Jurkat, Clone E6-1 (cell line): ENCODE measurements around the gene PIM3.
"Not testable (repeated sequence)": the region's sequence is repeated elsewhere in the genome, so short reads cannot be mapped to it uniquely, and the experiment has no call there.

Experiments used
- DNase-seq: peaks from one replicate; pipeline ENCODE4 v3.0.0-alpha.2; 2011; ENCODE audit warnings: low read depth, low spot score
- H3K4me3 ChIP-seq: 2 replicates; pipeline ENCODE4 v1.5.1; 2011; ENCODE audit warnings: mild to moderate bottlenecking, low read length, control low read depth, moderate library complexity

The PIM3 gene

DNA sequence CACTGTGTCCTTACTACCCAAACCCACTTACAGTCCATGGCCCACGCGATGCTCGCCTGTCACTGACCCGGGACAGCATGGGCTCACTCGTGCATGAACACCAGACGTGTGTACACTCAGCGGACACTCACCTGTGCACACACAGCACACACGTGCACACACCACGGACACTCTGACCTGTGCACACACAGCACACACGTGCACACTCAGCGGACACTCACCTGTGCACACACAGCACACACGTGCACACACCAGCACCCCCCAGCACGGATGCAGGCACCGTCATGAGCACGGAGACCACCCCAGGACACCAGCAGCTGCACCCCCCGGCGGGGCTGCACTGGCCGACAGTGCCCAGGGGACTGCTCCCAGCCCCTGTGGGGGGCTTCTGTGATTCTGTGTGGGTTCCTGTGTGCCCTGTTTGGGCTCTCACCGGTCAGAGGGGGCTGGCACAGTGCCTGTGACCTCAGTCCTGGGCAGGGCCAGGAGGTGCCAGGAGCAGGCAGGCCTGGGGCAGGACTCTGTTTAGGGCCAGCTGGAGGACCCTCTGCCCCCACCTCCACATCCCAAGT lies 21.9 kb upstream of the PIM3 start:
- DNase-seq = no peak
- H3K4me3 ChIP-seq = no peak overlapping the region

DNA sequence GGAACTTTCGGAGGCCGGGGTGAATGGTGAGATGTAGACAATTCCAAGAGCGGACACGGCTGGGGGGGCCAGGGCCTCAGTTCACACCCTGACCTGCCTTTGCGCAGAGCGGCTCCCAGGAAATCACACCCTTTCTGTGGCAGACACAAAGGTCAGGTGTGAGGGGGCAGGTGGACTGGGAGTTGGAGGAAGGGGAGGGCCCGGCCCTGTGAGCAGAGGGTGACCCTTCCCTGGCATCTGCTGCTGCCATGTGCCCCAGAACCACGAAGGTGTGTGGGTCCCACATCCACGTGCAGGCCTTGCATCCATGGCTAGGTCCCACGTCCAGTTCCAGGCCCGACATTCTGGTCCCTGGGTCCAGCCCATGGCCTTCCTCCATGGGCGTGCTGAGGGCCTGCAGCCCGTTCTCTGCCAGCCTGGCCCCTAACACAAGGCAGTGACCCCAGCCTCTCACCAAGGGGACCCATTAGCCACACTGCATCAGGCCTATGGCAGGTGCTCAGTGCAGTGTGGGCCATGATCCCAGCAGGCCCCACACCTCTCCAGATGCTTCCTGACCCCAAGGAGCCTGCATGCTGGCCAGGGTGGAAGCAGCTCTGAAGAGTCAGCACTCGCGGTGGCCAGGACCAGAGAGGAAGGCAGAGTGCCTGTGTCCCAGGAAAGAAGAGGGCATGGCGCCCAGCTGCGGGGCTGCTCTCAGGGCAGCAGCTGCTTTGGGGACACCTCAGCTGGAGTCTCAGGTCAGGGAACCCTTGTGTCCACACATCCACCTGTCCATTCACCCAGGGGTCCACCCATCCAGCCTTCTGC lies 18.9 kb upstream of the PIM3 start:
- no peak overlapping the region for H3K4me3 ChIP-seq
- no peak for DNase-seq

DNA sequence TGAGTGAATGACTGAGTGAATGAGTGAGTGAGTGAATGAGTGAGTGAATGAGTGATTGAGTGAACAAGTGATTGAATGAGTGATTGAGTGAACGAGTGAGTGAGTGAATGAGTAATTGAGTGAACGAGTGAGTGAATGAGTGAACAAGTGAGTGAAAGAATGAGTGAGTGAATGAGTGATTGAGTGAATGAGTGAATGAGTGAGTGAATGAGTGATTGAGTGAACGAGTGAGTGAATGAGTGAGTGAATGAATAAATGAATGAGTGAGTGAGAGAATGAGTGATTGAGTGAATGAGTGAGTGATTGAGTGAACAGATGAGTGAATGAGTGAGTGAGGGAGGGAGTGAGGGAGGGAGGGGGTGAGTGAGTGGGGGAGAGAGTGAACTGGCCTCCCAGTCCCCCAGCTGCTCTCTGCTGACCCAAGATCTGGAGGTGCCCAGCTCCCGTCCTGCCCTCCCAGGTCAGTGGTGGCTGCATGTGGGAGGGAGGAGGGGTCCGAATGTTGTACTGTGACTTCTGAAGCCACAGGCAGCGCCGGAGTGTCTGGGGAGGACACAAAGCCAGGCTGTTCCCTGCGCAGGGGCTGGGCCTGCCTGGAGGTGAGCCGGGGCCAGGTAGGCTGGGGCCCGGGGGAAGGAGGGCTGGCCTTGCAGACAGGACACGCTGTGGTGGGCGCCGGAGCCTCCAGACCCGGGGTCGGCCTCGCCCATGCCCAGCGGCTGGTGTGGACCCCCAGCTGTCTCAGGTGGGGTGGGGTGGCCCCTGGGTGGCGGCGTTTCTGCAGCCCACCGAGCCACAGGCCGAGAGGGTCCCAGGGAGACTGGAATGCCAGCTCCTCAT lies 17.8 kb upstream of the PIM3 start:
- no peak for DNase-seq
- H3K4me3 ChIP-seq = no peak overlapping the region

DNA sequence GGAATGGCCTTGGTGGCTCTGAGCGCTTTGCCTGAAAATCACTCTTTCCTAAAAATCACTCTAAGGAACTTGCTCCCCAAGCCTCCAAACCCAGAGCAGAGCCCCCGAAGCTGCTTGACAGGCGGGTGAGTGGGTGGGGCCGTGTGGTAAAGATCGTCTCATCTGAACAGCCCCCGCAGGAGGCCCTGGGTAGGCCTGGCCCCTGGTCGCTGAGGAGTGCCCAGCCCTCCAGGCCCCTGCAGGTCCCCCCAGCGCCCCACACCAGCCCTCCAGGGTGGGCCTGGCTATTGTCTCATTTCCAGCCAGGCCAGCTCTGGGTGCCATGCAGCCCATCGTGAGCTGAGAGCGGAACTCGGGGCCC lies 17.2 kb upstream of the PIM3 start:
- DNase-seq = no peak
- no peak overlapping the region for H3K4me3 ChIP-seq

DNA sequence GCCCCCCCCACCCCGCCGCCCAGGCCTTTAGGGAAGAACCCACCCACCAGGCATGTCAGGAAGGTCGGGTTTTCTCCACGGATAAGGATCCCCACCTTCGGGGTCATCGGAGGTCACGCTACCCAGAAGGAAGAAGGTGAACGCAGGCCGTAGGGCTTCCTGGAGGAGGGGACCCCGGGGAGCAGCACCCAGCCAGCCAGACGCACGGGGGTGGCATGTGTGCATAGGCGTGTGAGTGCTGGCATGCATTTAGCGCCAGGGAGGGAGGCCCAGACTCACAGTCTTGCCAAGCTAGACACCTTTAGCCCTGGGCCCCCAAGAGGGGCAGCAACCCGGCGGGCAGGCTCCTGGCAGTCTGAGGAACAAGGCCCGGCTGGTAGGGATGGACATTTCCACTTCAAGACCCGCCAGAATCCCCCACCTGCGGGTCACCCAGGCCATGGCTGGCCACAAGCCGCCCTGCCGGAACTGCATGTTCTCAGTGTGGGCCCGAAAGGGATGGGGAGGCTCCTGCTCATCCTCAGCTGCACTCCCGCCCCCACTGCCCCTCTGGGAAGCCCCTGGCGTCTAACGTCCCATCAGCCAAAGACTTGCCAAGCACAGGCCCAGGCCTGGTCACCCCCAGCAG lies 16.7 kb upstream of the PIM3 start:
- no peak overlapping the region for H3K4me3 ChIP-seq
- DNase-seq = no peak

DNA sequence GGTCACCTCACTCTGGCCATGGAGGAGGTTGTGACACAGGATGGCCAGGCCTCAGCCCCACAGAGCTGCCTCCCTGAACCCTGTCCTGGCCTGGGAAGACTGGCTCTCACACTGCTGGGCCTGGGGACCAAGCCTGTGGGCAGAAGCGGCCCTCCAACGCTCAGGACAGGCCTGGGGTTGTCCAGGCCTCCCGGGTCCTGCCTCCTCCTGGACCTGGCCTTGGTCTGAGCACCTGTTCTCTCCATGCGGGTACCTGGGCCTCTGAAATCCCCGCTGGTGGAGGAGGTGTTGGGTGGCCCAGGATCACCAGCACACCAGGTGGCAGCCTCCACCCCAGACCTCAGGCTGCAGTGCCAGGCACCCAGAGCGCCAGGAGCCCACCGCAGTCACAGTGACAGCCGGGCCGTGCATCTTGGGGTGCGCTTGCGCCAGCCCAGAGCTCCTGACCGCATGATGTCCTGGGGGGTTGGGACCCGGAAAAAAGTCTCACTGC lies 16.1 kb upstream of the PIM3 start:
- DNase-seq = no peak
- no peak overlapping the region for H3K4me3 ChIP-seq

DNA sequence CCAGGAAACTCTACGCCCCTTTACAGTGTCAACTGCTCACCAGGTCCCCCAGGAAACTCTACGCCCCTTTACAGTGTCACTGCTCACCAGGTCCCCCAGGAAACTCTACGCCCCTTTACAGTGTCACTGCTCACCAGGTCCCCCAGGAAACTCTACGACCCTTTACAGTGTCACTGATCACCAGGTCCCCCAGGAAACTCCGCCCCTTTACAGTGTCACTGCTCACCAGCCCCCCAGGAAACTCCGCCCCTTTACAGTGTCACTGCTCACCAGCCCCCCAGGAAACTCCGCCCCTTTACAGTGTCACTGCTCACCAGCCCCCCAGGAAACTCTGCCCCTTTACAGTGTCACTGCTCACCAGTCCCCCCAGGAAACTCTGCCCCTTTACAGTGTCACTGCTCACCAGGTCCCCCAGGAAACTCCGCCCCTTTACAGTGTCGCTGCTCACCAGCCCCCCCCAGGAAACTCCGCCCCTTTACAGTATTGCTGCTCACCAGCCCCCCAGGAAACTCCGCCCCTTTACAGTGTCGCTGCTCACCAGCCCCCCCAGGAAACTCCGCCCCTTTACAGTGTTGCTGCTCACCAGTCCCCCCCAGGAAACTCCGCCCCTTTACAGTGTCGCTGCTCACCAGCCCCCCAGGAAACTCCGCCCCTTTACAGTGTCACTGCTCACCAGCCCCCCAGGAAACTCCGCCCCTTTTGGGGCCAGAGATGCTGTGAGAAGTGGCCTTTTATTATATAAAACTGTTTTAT lies 15.4 kb upstream of the PIM3 start:
- not testable (repeated sequence) for H3K4me3 ChIP-seq
- peak; percentile 74 for DNase-seq

DNA sequence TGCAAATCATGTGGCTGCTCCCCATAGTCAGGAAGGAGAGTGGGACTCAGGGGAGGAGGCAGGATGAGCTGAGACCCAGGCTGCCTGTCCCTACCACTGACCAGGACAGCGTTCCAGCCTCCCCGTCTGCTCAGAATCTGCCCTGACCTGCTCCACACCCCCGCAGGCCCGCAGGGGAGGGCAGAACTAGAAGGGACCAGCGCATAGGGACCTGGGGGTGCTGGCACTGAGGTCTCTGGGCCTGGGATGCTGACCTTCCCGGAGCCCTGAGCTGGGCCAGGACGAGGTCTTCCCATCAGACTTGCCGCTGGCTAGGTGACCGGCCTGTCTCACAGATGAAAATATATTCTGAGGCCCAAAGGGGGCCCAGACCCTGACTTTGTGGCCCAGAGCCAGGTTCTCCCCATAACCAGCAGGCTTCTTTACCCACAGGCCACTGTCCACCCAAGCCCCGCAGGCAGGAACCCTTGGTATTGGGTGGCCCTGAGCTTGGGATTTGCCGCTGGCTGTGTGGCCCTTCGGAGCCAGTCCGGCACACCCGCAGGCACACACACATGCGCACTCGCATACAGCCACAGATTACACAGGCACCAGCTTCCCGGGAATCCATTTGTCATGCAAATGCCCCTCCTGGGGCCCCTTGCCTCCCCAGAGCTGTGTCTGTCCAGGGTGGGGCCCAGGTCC lies 13.8 kb upstream of the PIM3 start:
- DNase-seq = no peak
- no peak overlapping the region for H3K4me3 ChIP-seq

DNA sequence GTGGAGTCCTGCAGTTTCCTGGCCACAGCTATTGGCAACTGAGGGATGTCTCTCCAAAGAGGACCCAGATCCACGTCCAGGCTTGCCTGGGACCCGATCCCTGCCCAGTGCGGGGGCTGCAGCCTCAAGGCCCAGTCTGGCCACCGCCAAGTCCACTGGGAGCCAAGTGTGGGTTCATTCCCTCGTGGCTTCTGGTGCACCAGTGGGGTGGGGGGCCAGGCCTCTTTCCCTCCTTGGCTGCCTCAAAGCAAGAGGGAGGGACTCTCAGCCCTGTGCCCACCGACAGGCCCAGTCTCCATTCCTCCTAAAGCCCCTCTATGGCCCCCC lies 13.3 kb upstream of the PIM3 start:
- no peak overlapping the region for H3K4me3 ChIP-seq
- no peak for DNase-seq

DNA sequence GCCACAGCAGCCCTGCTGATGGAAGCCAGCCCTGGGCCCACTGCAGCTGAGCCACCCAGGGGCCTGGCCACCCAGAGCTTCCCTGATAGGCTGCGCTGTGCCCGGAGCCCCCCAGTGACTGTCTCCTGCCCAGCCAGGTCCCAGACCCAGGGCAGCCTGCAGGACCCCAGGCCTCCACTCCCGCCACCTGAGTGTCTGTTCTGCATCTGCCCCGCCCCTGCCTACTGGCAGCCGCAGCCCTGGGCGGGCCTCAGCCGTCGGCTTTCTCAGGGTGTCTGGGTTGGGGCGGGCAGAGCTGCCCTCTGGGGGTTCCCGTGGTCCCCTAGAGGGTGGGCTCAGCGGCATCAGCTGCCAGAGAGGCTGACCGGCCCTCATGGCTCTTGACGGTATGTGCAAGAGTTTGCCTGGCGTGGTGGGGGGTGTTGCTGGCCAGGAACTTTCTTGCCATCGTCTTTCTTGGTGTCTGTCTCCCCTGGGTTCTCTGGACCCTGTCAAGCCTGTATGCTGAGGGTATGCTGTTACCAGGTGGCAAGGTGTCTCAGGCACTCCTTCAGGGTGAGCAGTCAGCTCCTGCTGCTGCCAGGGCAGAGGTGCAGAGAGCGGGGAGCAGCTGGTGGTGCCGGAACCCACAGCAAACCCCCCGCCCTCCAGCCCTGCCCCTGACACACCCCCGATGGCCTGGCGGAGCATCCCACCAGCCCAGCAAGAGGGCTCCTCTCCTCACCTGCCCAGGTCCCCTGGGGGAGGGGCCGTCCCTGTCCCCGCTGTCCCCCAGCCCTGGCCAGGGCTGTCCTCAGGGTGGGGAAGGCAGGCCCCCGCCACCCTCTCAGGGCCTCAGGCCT lies 12.2 kb upstream of the PIM3 start:
- H3K4me3 ChIP-seq = no peak overlapping the region
- DNase-seq = no peak

DNA sequence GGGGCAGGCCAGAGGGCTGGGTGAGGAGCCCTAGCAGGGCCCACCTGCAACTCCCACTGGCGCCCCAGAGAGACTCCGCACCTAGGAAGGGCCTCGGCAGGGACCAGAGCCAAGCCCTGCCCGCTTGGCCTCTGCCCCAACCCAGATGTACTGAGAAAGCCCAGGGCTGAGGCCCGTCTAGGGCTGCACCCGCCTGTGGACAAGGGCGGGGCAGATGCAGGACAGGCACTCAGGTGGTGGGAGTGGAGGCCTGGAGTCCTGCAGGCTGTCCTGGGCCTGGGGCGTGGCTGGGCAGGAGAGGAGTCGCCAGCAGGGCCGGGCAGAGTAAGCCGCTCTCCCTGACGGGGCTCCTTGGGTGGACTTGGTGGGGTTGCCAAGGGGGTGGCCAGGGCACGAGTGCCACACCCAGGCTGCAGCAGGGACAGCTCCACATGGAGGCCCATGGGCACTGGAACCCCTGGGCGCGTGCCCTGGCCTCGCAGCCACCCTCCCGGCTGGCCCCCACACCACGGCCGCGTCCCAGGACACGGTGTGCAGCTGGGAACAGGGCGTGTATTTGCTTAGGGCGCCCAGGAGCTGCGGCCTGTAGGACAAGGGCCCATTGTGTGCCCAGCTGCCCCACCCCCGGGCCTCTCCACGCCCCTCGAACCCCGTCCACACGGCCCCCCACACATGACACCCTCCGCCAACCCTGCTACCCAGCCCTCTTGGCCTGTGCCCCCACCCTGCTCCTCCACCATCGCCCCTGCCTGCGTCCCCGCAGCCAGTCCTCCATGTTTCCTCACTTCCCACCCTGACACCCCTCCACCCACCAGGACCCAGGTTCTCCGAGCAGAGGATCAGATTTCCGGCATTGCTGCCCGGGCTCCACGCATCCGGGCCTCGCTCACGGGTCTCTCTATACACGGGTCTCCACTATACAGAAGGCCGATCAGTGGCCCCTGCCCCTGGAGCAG lies 11.3 kb upstream of the PIM3 start:
- no peak overlapping the region for H3K4me3 ChIP-seq
- DNase-seq = no peak

DNA sequence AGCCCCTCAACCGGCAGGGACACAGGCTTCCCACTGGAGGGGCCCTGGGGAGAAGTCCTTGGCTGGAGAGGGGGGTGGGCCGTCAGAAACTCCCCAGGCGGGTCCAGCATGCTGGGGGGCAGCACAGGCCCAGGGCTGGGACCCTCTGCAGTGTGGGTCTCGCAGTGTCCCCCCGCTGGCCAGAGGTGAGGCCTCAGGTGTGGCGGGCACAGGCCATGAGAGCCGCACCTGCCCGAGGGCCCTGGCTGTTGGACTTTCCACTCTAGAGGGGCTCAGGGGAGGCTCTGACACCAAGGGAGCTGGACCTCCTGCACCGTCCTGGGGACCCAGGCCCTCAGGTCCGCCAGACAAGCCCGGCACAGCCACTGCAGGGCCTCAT lies 10.7 kb upstream of the PIM3 start:
- no peak for DNase-seq

DNA sequence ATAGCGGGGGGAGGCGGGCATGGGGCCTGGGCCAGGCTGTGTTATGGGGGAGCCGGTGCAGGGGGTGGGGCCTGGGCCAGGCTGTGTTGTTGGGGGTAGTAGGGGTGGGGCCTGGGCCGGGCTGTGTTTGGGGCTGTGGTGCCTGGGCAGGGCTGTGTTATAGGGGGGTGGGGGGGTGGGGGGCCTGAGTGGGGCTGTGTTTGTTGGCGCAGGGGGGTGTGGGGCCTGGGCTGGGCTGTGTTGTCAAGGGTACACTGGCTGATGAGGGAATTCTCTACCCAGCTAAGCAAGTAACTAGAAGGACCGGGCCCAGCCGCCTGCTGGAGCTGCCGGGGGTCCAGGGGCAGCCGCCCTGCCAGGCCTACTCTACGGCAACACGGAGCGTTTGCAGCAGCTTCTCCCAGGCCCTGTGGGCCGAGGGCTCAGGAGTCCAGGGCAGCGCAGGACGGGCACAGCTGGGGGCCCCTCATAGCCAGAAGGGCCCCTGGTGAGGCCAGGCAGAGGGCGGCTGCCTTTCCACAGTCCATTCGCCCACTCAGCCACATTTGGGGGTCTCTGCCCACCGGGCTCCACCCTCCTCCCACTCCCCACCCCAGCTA lies 10.1 kb upstream of the PIM3 start:
- no peak overlapping the region for H3K4me3 ChIP-seq
- no peak for DNase-seq

More for the DNA sequence above, 10.7 kb upstream of the PIM3 start:
- no peak overlapping the region for H3K4me3 ChIP-seq

DNA sequence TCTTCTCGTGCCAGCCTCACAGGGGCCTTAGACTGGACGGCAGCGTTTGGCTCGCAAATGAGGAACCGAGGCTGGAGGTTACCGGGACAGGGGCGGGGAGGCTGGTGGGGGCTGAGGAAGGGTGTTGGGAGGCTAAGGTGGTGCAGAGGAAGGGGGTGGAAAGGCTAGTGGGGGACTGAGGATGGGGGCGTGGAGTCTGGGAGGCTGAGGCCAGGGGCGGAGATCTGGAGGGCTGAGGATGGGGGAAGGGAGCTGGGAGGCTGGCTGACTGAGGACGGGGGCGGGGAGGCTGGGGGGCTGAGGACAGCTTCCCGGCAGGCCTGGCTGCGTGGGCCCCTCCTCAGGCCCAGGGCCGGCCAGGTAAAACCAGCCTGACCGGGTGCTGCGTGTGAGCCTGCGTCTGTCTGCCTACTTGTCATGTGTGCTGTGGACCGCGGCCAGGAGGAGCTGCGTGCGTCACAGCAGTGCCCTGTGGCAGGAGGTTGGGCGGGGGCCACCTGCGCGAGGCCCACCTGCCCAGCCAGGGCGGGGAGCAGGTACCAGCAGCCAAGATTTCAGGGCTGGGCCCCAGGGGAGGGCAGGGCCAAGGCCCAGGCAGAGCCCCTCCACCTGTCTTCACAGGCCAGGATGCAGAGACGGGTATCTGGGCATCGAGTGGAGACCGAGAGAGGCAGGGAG lies 9.4 kb upstream of the PIM3 start:
- no peak overlapping the region for H3K4me3 ChIP-seq
- DNase-seq = no peak

DNA sequence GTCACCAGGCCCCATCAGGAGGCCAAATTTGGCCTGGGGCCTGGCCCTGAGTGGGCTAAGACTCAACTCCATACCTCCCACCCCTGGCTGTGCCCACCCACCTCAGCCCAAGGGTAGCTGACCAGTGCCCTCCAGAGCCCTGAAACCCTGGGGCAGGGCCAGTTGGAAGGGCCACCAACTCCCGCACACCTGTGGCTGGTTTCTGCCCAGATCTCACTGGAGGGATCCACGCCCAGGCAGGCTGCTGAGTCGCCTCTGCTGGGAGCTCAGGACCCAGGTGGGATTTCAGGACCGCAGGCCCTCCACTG lies 8.9 kb upstream of the PIM3 start:
- no peak overlapping the region for H3K4me3 ChIP-seq
- no peak for DNase-seq
